GM18951 (cell line): Measurements from ENCODE around the gene MS4A4A.

ENCODE experiments used
- POLR2A ChIP-seq: IDR thresholded peaks from 4 replicates; pipeline ENCODE4 v1.6.1; 2011; ENCODE audit warnings: mild to moderate bottlenecking; ENCODE audit not compliant: insufficient read length, insufficient read depth; ENCODE audit errors: extremely low read depth
- in situ Hi-C: fragments of 300-500 bp; cut with MboI; formaldehyde crosslinking; loops from one replicate; pipeline ENCODE4 v1.12.0; 2022; ENCODE audit warnings: low sequenced_read_pairs, mixed read lengths, inconsistent platforms; ENCODE audit not compliant: unreplicated experiment

The MS4A4A gene

DNA sequence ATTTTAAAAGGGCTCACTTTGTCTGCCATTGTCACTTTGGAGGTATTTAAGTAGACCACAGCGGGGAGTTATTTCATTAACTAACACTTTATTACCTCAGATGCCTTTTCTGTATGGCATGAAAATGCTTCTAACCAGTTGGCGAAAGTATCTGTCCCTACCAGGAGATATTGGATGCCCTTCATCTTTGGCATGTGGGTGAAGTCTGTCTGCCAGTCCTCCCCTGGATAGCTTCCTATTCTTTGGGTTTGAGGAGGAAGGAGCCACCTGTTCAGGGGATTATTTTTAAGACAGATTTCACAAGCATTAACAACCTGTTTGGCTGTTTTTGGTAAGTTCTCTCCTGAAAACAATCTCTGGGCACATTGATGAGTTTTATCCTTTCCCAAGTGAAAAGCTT lies 63.7 kb downstream of the MS4A4A start:
- in situ Hi-C loops: no loop called here
- no peak for TF ChIP-seq POLR2A

GRCh38 chr11:60345489-60345888 lies 65.0 kb downstream of the MS4A4A start:
- in situ Hi-C loops: no loop called here
- no peak for TF ChIP-seq POLR2A

- in situ Hi-C loops: no loop called here
- TF ChIP-seq POLR2A: no peak
Measured at GRCh38 chr11:60347084-60347797, 66.8 kb downstream of the MS4A4A start.

- TF ChIP-seq POLR2A: no peak
- in situ Hi-C loops: no loop called here
Measured at GRCh38 chr11:60348116-60348515, 67.7 kb downstream of the MS4A4A start.

- in situ Hi-C loops: loop anchor here (10.0 kb wide), 1 partner anchor 285 kb away; no protein-coding TSS in a partner anchor
- no peak for TF ChIP-seq POLR2A
Measured at GRCh38 chr11:60349990-60350389, 69.5 kb downstream of the MS4A4A start.

DNA sequence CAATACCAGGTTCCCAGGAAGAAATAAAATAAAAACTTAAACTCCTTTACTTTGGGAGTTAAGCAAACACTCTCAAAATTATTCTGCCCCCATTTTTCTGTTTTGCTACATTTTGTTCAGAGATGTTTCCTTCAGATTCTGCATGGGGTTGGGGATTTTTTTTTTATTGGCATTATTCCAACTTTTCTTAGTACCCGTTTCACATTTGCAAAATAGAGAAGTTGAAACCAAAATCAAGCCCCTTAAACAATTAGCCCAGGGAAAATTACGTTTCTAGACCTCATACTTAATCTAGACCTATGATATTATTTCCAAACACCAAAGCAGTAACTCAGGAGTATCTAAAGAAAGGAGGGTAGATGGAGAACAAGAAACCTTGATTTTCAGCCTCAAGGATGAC lies 77.3 kb downstream of the MS4A4A start:
- in situ Hi-C loops: loop anchor here (10.0 kb wide), 1 partner anchor 277 kb away; no protein-coding TSS in a partner anchor
- TF ChIP-seq POLR2A: no peak
